Mononuclear cell (primary cell): ENCODE results near the gene R3HCC1L. TPM values are rescaled to one million over a fixed set of nuclear protein-coding genes. Genes with fewer than 3 reads are reported as not detected.

Experiments
- H3K27me3 ChIP-seq: 2 replicates; pipeline ENCODE4 v1.6.0; 2011; ENCODE audit warnings: low read length, control low read depth; ENCODE audit not compliant: insufficient read depth
- H3K4me1 ChIP-seq: 2 replicates; pipeline ENCODE4 v1.5.1; 2011; ENCODE audit warnings: mild to moderate bottlenecking, low read length, control low read depth; ENCODE audit not compliant: insufficient read depth
- H3K4me3 ChIP-seq: 2 replicates; pipeline ENCODE4 v1.5.1; 2011; ENCODE audit warnings: mild to moderate bottlenecking, low read length, moderate library complexity
- H3K9me3 ChIP-seq: 2 replicates; pipeline ENCODE4 v1.5.1; 2011; ENCODE audit warnings: low read depth, mild to moderate bottlenecking, control low read depth, low read length
- total RNA-seq: library from RNA; depleted of rRNA; stranded (reverse); fragments of >200 nt; gene quantifications from one replicate; pipeline ENCODE4 v1.2.3, GENCODE V29; 2012

The R3HCC1L gene
- total RNA-seq, 1 donor: 32.8 TPM

DNA sequence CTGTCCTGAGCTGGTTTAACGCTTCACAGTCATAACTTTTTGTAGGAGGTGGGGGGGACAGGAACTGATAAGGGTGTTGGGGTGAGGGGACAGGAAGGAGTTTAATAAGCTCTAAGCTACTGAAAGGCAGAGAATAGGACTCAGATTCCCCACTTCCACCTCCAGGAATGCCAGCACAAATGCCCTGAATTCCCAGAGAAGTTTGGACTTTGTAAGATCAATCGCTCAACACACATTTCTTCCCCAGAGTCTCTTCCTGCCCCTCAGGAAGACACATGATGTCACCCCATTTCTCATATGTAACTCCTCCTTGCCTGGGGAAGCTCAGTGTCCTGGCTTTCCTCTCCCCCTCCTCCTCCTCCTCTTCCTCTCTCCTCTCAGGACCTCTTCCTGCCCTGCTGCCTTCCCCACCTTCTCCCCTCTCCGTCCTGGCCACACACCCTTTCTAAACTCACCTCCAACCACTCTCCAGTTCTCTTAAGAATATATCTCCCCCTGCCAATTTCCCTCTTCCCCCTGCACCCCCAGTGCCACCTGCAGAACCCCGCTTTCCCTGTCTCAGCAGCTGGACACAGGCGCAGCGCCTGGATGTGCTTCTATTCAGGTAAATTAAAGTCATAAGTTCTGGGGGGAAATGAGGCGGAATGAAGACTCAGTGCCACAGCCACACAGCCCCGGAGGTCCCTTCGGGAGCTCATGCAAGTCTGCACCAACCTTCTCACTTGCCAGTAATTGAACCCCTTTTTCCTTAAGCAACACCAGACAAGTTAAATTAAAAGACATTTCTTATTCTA is 138.8 kb downstream of the R3HCC1L start:
- Histone ChIP-seq H3K4me3 (no peak overlapping the region), H3K27me3 (peaks cover 12% of the 10 kb centered on the region), H3K9me3 (no peaks in the 10 kb centered on the region), H3K4me1 (peaks cover 3% of the 10 kb centered on the region)

DNA sequence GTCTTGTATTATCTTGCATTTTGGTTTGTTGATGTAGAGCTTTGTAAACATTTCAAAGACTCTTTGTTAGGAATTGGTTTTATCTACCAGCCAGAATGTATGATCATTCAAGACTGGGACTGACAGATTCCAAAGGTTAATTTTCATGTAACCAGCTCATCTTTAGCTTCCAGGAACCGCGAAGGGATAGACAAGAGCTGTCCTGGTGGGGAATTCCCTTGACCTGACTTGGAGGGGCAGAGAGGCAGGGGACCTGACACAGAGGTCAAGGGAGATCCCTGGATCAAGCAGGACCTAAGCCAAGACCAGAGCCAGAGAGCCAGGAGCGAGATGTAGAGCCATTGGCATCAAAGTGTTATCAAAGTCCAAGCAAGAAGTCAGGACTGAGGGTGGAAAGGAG is 140.1 kb downstream of the R3HCC1L start:
- H3K9me3 ChIP-seq: no peaks in the 10 kb centered on the region
- no peak overlapping the region for H3K4me3 ChIP-seq
- peaks cover 6% of the 10 kb centered on the region for H3K27me3 ChIP-seq
- no peaks in the 10 kb centered on the region for H3K4me1 ChIP-seq

DNA sequence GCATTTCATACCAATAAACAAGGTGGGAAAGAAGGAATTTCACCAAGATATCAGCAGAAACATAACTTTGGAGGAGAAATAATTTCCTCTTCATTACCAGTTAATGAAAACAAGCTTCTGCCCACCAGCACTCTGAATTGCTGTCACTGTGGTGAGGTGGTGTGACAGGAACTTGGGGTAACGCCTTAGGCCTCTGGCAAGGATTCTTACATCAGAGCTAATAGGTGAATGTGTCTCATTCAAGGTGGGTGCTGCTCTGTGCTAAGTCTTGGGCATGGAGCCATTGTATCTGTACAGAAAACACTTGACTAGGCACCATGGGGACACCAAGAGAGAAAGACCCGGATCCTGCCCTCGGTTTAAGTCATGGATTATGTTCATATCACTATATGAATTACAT is 141.9 kb downstream of the R3HCC1L start:
- no peaks in the 10 kb centered on the region for H3K4me1 ChIP-seq
- no peak overlapping the region for H3K4me3 ChIP-seq
- peaks cover 19% of the 10 kb centered on the region for H3K27me3 ChIP-seq
- H3K9me3 ChIP-seq: no peaks in the 10 kb centered on the region

DNA sequence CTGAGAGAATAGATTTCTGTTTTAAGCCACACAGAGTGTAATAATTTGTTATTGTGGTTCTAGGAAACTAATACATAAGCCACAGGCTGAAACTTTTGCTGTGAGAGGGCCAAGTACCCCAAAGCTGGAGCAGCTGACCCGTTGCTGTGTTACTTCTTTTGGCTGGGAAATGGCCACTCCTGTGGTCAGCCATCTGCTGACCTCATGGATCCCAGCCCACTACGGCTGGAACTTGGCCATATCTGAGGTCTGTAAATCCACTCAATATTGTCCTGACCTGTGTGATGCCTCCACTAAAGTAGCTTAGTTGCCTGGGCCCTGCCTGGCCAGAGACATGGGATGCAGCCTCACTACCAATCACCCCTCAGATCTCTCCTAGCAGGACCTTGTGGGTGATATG is 151.0 kb downstream of the R3HCC1L start:
- no peak overlapping the region for H3K4me3 ChIP-seq
- no peaks in the 10 kb centered on the region for H3K9me3 ChIP-seq
- no peaks in the 10 kb centered on the region for H3K4me1 ChIP-seq
- H3K27me3 ChIP-seq: peaks cover 26% of the 10 kb centered on the region

DNA sequence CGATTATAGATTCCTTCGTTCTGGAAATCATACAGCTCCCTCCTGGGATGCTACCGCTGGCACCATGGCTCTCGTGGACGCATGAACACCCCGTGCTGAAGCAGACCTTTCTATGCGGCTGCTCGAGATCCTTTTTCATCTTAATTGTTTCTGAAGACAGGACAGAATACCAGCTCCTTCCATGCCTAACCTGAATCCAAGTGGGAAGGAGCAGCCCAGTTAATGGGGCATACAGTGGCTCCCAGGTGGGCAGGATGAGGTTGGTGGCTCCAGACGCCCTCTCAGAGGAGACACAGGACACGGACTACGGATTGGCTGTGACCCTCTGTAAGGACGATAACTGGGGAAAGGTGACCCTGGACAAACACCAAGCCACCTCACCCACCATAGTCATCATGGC is 152.0 kb downstream of the R3HCC1L start:
- Histone ChIP-seq H3K27me3 (peaks cover 20% of the 10 kb centered on the region), H3K4me1 (no peaks in the 10 kb centered on the region), H3K9me3 (no peaks in the 10 kb centered on the region), H3K4me3 (no peak overlapping the region)

DNA sequence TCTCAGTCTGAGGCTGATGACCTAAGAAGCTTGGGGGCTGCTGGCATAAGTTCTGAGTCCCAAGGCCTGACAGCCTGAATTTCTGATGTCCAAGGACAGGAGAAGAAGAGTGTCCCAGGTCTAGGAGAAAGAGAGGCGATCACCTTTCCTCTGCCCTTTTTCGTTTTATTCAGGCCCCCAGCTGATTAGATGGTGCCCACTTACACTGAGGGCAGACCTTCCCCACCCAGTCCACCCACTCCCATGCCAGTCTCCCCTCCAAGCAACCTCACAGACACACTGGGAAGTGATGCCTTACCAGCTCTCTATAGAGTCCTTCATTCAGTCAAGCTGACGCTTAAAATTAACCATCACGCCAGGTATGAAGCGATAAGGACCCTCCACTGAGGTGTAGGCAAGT is 152.9 kb downstream of the R3HCC1L start:
- Histone ChIP-seq H3K4me3 (no peak overlapping the region), H3K4me1 (no peaks in the 10 kb centered on the region), H3K9me3 (no peaks in the 10 kb centered on the region), H3K27me3 (peaks cover 12% of the 10 kb centered on the region)

DNA sequence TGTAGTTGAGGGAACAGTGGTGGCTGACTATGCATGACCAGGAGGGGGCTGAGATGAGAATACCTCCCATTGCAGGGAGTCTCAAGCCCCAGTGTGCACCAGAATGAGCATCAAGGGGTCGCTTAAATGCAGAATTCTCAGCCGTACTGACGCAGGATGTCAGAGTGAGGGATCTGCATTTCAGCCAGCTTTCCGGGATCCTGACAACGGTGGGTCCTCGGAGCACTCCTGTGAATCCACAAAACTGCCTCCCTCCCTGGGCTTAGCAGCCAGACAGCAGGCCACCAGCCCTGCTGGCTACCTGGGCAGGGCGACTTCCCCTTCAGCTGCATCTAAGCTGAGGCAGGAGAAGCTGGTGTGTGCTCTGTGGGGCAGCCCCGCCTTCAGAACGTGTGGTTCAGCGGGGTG is 155.3 kb downstream of the R3HCC1L start:
- Histone ChIP-seq H3K9me3 (no peaks in the 10 kb centered on the region), H3K4me1 (no peaks in the 10 kb centered on the region), H3K27me3 (peaks cover 3% of the 10 kb centered on the region), H3K4me3 (no peak overlapping the region)

DNA sequence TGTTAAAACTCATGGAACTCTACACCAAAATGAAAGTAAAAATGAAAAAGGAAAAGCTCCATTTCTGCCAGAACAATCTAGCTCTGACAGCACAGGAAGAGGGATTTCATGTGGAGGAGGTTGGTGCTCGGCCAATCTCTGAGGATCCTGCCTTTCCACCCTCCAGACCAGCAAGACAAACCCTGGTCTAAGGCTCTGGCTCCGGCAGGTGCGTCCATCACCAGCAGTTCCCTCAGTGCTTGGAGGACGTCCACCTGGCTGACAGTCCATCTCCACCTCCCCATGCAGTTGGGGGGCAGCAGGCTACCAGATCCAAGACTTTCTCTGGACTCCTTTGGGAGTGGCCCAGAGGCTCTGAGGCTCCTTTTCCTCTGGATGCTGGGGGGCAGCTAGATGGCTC is 158.5 kb downstream of the R3HCC1L start:
- Histone ChIP-seq H3K27me3 (no peaks in the 10 kb centered on the region), H3K9me3 (no peaks in the 10 kb centered on the region), H3K4me3 (no peak overlapping the region), H3K4me1 (peaks cover 11% of the 10 kb centered on the region)

DNA sequence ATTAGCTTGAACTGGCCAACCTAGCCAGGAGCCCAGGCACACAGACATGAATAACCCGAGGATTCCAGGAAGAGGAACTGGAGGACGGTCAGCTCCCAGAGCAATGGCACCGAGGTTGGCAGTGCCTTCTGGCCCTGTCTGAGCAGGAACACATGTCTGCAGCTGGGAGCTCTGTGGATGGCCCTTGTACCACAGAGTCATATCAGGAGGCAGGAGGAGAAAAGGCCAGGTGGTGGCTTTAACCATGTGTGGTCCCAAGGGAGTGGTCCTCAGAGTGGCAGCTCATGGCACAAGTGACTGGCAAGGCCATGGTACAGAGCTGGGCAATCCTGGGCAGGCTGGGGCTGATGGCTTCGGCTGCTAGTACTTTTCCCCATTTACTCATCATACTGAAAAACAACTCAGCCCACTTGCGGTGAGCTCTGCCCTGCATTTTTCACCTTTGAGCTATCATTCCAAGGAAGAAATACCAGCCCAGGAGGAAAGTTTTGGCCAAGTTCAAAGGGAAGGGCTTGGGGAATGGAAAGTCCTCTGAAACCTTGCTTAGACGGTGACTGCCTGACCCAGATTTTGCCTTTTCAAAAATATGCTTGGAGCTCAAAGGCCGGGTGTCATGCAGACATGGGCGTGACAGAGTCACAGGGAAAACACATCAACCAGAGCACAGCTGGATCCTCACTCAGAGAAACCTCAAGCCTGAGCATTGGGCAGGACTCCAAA is 159.3 kb downstream of the R3HCC1L start:
- H3K4me1 ChIP-seq: peaks cover 11% of the 10 kb centered on the region
- no peak overlapping the region for H3K4me3 ChIP-seq
- no peaks in the 10 kb centered on the region for H3K9me3 ChIP-seq
- H3K27me3 ChIP-seq: peaks cover 2% of the 10 kb centered on the region

DNA sequence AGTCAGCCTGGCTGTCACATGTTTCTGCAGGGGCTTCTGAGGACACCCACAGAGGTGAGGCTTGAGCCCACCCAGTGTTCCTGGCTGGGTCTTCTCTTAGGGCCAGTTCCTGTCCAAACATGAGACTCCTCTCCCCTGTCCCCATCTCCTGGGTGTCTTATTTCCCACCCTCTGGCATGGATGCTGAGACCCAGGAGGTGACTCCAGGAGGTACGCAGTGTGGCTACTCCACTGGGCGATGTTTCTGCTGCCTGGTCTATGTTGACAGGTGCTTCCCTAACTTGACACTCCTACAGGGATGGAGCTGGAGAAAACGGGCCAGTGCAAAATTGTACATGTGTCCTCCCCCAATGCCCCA is 159.8 kb downstream of the R3HCC1L start:
- H3K4me3 ChIP-seq: no peak overlapping the region
- peaks cover 7% of the 10 kb centered on the region for H3K27me3 ChIP-seq
- peaks cover 11% of the 10 kb centered on the region for H3K4me1 ChIP-seq
- no peaks in the 10 kb centered on the region for H3K9me3 ChIP-seq

Other genes with a start within 250 kb of the R3HCC1L start
- gene CRTAC1, start 104.0 kb upstream of the R3HCC1L start, total RNA-seq: not detected
- gene LOXL4, start 133.5 kb downstream of the R3HCC1L start, total RNA-seq: 0.10 TPM